B cell (primary cell): ENCODE data around the gene ZNF764. TPM values are rescaled to one million over a fixed set of nuclear protein-coding genes. Genes with fewer than 3 reads are reported as not detected.
A peak's percentile ranks its signal among the peaks of the same experiment; 100 is the strongest.

ENCODE experiments used
- ATAC-seq: fragments of 200-7000 bp; cut with Tn5 transposase; one replicate; pipeline ENCODE4 v1.10.0; 2021; ENCODE audit warnings: low read depth, mild to moderate bottlenecking, moderate number of reproducible peaks, moderate library complexity
- CTCF ChIA-PET: fragments of 350-600 bp; sonication (Branson Sonifier 250); formaldehyde crosslinking; loops from one replicate; lab custom pipeline; 2021; ENCODE audit warnings: antibody characterized with exemption, inconsistent platforms; lab: Charles Lee
- POLR2A ChIA-PET: fragments of 350-600 bp; sonication (Branson Sonifier 250); formaldehyde crosslinking; loops from one replicate; lab custom pipeline; 2021; ENCODE audit warnings: antibody characterized with exemption; lab: Charles Lee
- DNase-seq: peaks from one replicate; pipeline ENCODE4 v3.0.0; 2013
- H2AFZ ChIP-seq: 2 replicates; pipeline ENCODE4 v1.6.1; 2012; ENCODE audit warnings: mild to moderate bottlenecking, low read depth, low read length; ENCODE audit not compliant: insufficient read depth, poor library complexity, severe bottlenecking
- H3K27ac ChIP-seq, 2 donors: 1 replicate in 1 of 2; 2 replicates in 1 of 2; pipeline ENCODE4 v1.5.1; 2012 to 2013; ENCODE audit warnings: low read length in 2 of 2, mild to moderate bottlenecking in 2 of 2, moderate library complexity in 1 of 2
- H3K27me3 ChIP-seq, 4 experiments: fragments of 200-600 bp in 1 of 4; sonication (generic) in 1 of 4; replicated peaks in 1 of 4; 1 replicate in 2 of 4; 2 replicates in 2 of 4; pipeline versions ENCODE4 v1.6.1 to v1.7.0; 2013 to 2016; ENCODE audit warnings: low read length in 3 of 4, mild to moderate bottlenecking in 2 of 4, mixed read lengths in 1 of 4, moderate library complexity in 1 of 4; ENCODE audit not compliant: insufficient read depth in 4 of 4, control insufficient read depth in 3 of 4; ENCODE audit errors: control extremely low read depth in 1 of 4
- H3K36me3 ChIP-seq, 2 experiments: replicated peaks in 1 of 2; 1 replicate in 1 of 2; 2 replicates in 1 of 2; pipeline versions ENCODE4 v1.6.1 to v1.7.1; 2013; ENCODE audit warnings: low read length in 1 of 2; ENCODE audit not compliant: insufficient read depth in 2 of 2, control insufficient read depth in 1 of 2; ENCODE audit errors: control extremely low read depth in 1 of 2, extremely low read depth in 1 of 2
- H3K4me1 ChIP-seq, 2 donors: fragments of 200-600 bp in 1 of 2; sonication (generic) in 1 of 2; 1 replicate in 1 of 2; 2 replicates in 1 of 2; pipeline versions ENCODE4 v1.5.1 to v1.6.1; 2013 to 2017; ENCODE audit warnings: low read length in 2 of 2; ENCODE audit not compliant: control insufficient read depth in 2 of 2, insufficient read depth in 2 of 2
- H3K4me2 ChIP-seq: replicated peaks from 2 replicates; pipeline ENCODE3; 2012; ENCODE audit warnings: mild to moderate bottlenecking, low read depth, low read length; ENCODE audit not compliant: poor library complexity, severe bottlenecking
- H3K4me3 ChIP-seq, 5 experiments: fragments of 200-600 bp in 1 of 5; sonication (generic) in 1 of 5; 1 replicate in 3 of 5; 2 replicates in 2 of 5; pipeline versions ENCODE4 v1.5.1 to v1.7.0; 2011 to 2016; ENCODE audit warnings: low read length in 4 of 5, mild to moderate bottlenecking in 4 of 5, low read depth in 2 of 5, control low read depth in 1 of 5, moderate library complexity in 1 of 5; ENCODE audit not compliant: insufficient read depth in 1 of 5; ENCODE audit errors: control extremely low read depth in 1 of 5, extremely low read depth in 1 of 5
- H3K79me2 ChIP-seq: fragments of 200-600 bp; sonication (generic); one replicate; pipeline ENCODE4 v1.6.0; 2016; ENCODE audit warnings: low read length; ENCODE audit not compliant: control insufficient read depth, insufficient read depth
- H3K9ac ChIP-seq: fragments of 200-600 bp; sonication (generic); 2 replicates; pipeline ENCODE4 v1.6.1; 2017; ENCODE audit warnings: mild to moderate bottlenecking, low read length, moderate library complexity
- H3K9me3 ChIP-seq, 3 donors: one replicate each; pipeline versions ENCODE4 v1.6.1 to v1.7.1; 2013; ENCODE audit warnings: low read length in 2 of 3; ENCODE audit not compliant: control insufficient read depth in 2 of 3, insufficient read depth in 1 of 3; ENCODE audit errors: control extremely low read depth in 1 of 3
- H4K20me1 ChIP-seq: 2 replicates; pipeline ENCODE4 v1.6.0; 2012; ENCODE audit warnings: mild to moderate bottlenecking, low read length; ENCODE audit not compliant: insufficient read depth, control insufficient read depth, poor library complexity, severe bottlenecking
- H3K27ac Mint-ChIP-seq: one replicate; pipeline ENCODE4 v1.8.0; 2021; ENCODE audit warnings: mixed read lengths
- H3K27me3 Mint-ChIP-seq: one replicate; pipeline ENCODE4 v1.8.0; 2021; ENCODE audit warnings: mixed read lengths
- H3K4me1 Mint-ChIP-seq: one replicate; pipeline ENCODE4 v1.8.0; 2021; ENCODE audit warnings: mixed read lengths
- H3K4me3 Mint-ChIP-seq: one replicate; pipeline ENCODE4 v1.8.0; 2021; ENCODE audit warnings: mixed read lengths
- H3K9me3 Mint-ChIP-seq: one replicate; pipeline ENCODE4 v1.8.0; 2022; ENCODE audit warnings: mixed read lengths; ENCODE audit not compliant: insufficient read depth
- CTCF ChIP-seq: fragments of 200-600 bp; IDR thresholded peaks from one replicate; pipeline ENCODE4 v1.8.0; 2022; ENCODE audit warnings: antibody characterized with exemption, mild to moderate bottlenecking
- EZH2 ChIP-seq: IDR thresholded peaks from 2 replicates; pipeline ENCODE4 v1.6.1; 2012; ENCODE audit warnings: borderline replicate concordance, low read depth, mild to moderate bottlenecking, moderate library complexity, low read length; ENCODE audit not compliant: insufficient read depth, poor library complexity, severe bottlenecking
- WGBS: methylation state at CpG from one replicate; pipeline ENCODE4 v1.1.5; 2013; ENCODE audit warnings: missing lambda C conversion rate; ENCODE audit not compliant: insufficient coverage; 5-methylcytosine and 5-hydroxymethylcytosine counted together
- intact Hi-C: fragments of 100-400 bp; cut with micrococcal nuclease; formaldehyde crosslinking; loops from one replicate; pipeline ENCODE4 v1.10.0; 2022
- polyA plus RNA-seq: library from polyadenylated mRNA; depleted of rRNA; stranded (reverse); fragments of >200 nt; gene quantifications from 2 replicates; pipeline ENCODE4 v1.2.3, GENCODE V29; 2012
- total RNA-seq, 2 donors: library from RNA; stranded (reverse); fragments of 120-200 nt in 1 of 2; gene quantifications; 1 replicate in 1 of 2; 2 replicates in 1 of 2; pipeline versions ENCODE4 v1.2.3 to v1.2.4, GENCODE V29; 2013 to 2022

ZNF764 gene
- total and polyA plus RNA-seq, 2 donors (not counting 1 experiment from before 2014, with no cell fraction given), result 12.6 to 20.9 TPM

- Histone ChIP-seq H3K4me2 (peak overlapping the region; percentile 83), H3K79me2 (peaks cover 12% of the 10 kb centered on the region), H4K20me1 (no peaks in the 10 kb centered on the region), H3K4me1 (peaks cover 14 to 31% of the 10 kb centered on the region in 2 donors), H2AFZ (peak overlapping the region; percentile 96), H3K36me3 (no peaks in the 10 kb centered on the region), H3K9ac (peak overlapping the region; percentile 66), H3K9me3 (peaks cover 0 to 6% (median 0%) of the 10 kb centered on the region in 3 donors), H3K27ac (peak overlapping the region; percentile 63 to 84), H3K4me3 (peak overlapping the region in 4 of 5 experiments; percentile 48 to 69 (median 68)), H3K27me3 (no peaks in the 10 kb centered on the region)
- CTCF ChIA-PET, result interaction anchor here (1.0 to 1.5 kb wide), 5 partner anchors 10 to 132 kb away, joined by 3 to 5 read pairs (median 3); partner anchors contain the start of genes DCTPP1, ZNF688, ZNF689 and ZNF747
- POLR2A ChIA-PET, result interaction anchor here (0.7 to 6.1 kb wide), 10 partner anchors 10 to 253 kb away, joined by 3 to 81 read pairs (median 4); partner anchors contain the start of genes DCTPP1, TBC1D10B, ZNF48 and ZNF688
- peak overlapping the region; percentile 96 for H3K27ac Mint-ChIP-seq
- DNase-seq, result peak; percentile 69
- ATAC-seq, result no peak
- peak overlapping the region; percentile 96 for H3K4me3 Mint-ChIP-seq
- no peaks in the 10 kb centered on the region for H3K9me3 Mint-ChIP-seq
- H3K27me3 Mint-ChIP-seq, result no peaks in the 10 kb centered on the region
- no peak for TF ChIP-seq CTCF
- TF ChIP-seq EZH2, result no peak
- intact Hi-C loops, result no loop called here
- peaks cover 27% of the 10 kb centered on the region for H3K4me1 Mint-ChIP-seq
- WGBS, result 18% methylated on average over 45 of the region's 46 CpGs
These were observed 3.1 kb upstream of the ZNF764 start for GRCh38 chr16:30561089-30561816.
